Lower leg skin (tissue), 3 donors: ENCODE data around the gene TRIP11.

Experiments used
- POLR2A ChIP-seq, 2 donors: fragments of 450-650 bp; IDR thresholded peaks; one replicate each; pipeline ENCODE4 v1.6.1; 2016 to 2017; ENCODE audit warnings: antibody characterized with exemption in 2 of 2, mild to moderate bottlenecking in 1 of 2, moderate library complexity in 1 of 2
- TF ChIP-seq, protein P1 (sequence below), 3 donors: fragments of 450-650 bp; IDR thresholded peaks; one replicate each; pipeline ENCODE4 v1.5.1; 2016; ENCODE audit warnings: antibody characterized with exemption in 3 of 3, mild to moderate bottlenecking in 3 of 3, moderate library complexity in 2 of 3

DNA sequence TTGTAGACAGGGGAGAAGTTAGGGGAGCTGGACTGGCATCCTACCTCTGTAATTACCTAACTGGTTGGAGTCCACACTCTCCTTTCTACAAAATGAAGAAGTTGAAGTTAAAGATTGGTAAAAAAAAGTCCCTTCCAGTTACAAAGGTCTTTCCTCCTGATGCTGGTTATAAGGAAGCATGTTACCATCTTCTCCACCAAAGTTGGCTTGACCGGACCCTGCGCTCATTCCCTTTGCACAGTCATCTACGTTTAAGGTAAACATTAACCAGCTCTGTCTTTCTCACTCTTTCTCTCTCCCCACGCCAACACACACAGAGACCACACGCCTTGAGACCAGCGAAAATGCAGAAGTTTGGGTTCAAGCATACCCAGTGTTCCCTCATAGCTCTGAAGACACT lies 104.3 kb downstream of the TRIP11 start:
- TF ChIP-seq POLR2A (IDR thresholded peaks at IDR 0.05), result no peak
- TF ChIP-seq, protein P1, sequence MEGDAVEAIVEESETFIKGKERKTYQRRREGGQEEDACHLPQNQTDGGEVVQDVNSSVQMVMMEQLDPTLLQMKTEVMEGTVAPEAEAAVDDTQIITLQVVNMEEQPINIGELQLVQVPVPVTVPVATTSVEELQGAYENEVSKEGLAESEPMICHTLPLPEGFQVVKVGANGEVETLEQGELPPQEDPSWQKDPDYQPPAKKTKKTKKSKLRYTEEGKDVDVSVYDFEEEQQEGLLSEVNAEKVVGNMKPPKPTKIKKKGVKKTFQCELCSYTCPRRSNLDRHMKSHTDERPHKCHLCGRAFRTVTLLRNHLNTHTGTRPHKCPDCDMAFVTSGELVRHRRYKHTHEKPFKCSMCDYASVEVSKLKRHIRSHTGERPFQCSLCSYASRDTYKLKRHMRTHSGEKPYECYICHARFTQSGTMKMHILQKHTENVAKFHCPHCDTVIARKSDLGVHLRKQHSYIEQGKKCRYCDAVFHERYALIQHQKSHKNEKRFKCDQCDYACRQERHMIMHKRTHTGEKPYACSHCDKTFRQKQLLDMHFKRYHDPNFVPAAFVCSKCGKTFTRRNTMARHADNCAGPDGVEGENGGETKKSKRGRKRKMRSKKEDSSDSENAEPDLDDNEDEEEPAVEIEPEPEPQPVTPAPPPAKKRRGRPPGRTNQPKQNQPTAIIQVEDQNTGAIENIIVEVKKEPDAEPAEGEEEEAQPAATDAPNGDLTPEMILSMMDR (IDR thresholded peaks at IDR 0.05), result no peak
